B cell (primary cell): ENCODE data around the gene ZNF273.

Experiments
- EZH2 ChIP-seq: IDR thresholded peaks from 2 replicates; pipeline ENCODE4 v1.6.1; 2012; ENCODE audit warnings: borderline replicate concordance, low read depth, mild to moderate bottlenecking, moderate library complexity, low read length; ENCODE audit not compliant: insufficient read depth, poor library complexity, severe bottlenecking
- TF ChIP-seq, protein P1 (sequence below): fragments of 200-600 bp; IDR thresholded peaks from one replicate; pipeline ENCODE4 v1.8.0; 2022; ENCODE audit warnings: antibody characterized with exemption, mild to moderate bottlenecking

DNA sequence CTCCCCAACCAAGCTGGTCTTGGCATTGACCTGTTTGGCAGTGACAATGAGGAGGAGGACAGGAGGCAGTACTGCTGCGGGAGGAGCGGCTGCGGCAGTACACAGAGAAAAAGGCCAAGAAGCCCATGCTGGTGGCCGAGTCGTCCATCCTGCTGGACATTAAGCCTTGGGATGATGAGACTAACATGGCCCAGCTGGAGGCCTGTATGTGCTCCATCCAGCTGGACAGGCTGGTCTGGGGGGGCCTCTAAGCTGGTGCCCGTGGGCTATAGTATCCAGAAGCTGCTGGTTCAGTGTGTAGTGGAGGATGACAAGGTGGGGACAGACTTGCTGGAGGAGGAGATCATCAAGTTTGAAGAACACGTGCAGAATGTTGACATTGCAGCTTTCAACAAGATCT is 39.1 kb upstream of the ZNF273 start:
- TF ChIP-seq, protein P1, sequence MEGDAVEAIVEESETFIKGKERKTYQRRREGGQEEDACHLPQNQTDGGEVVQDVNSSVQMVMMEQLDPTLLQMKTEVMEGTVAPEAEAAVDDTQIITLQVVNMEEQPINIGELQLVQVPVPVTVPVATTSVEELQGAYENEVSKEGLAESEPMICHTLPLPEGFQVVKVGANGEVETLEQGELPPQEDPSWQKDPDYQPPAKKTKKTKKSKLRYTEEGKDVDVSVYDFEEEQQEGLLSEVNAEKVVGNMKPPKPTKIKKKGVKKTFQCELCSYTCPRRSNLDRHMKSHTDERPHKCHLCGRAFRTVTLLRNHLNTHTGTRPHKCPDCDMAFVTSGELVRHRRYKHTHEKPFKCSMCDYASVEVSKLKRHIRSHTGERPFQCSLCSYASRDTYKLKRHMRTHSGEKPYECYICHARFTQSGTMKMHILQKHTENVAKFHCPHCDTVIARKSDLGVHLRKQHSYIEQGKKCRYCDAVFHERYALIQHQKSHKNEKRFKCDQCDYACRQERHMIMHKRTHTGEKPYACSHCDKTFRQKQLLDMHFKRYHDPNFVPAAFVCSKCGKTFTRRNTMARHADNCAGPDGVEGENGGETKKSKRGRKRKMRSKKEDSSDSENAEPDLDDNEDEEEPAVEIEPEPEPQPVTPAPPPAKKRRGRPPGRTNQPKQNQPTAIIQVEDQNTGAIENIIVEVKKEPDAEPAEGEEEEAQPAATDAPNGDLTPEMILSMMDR: no peak
- no peak for TF ChIP-seq EZH2
